ENCODE results near the gene TFPI. TPM values are rescaled to one million over a fixed set of nuclear protein-coding genes. Genes with fewer than 3 reads are reported as not detected.

Gene TFPI
- total RNA-seq, 1 experiment from 2014 or later: 8.4 TPM

- peaks cover 5% of the 10 kb centered on the region; the same call in 1 of the 2 replicates for H3K4me1 Mint-ChIP-seq
- no peaks in the 10 kb centered on the region for H3K36me3 Mint-ChIP-seq
- H3K9me3 Mint-ChIP-seq: no peaks in the 10 kb centered on the region
- TF ChIP-seq IRF1 (CRISPR knock-in tag; IDR thresholded peaks at IDR 0.05) (no peak), IRF2 (CRISPR knock-in tag; IDR thresholded peaks at IDR 0.05; ENCODE audit: borderline replicate concordance, low read depth) (no peak), ZNF317 (CRISPR knock-in tag; IDR thresholded peaks at IDR 0.05; ENCODE audit: borderline replicate concordance, low read depth) (no peak), ZNF138 (CRISPR knock-in tag; conservative IDR thresholded peaks at IDR 0.05) (no peak), ZBTB21 (CRISPR knock-in tag; IDR thresholded peaks at IDR 0.05; ENCODE audit: borderline replicate concordance) (no peak), USF1 (CRISPR knock-in tag; IDR thresholded peaks at IDR 0.05) (no peak), SMAD3 (CRISPR knock-in tag; IDR thresholded peaks at IDR 0.05; ENCODE audit: borderline replicate concordance) (no peak), TP53 (CRISPR knock-in tag; IDR thresholded peaks at IDR 0.05) (no peak), MXD4 (CRISPR knock-in tag; IDR thresholded peaks at IDR 0.05; ENCODE audit: borderline replicate concordance) (no peak), JAZF1 (CRISPR knock-in tag; IDR thresholded peaks at IDR 0.05) (no peak), SP1 (CRISPR knock-in tag; conservative IDR thresholded peaks at IDR 0.05) (no peak), ZSCAN18 (CRISPR knock-in tag; IDR thresholded peaks at IDR 0.05) (no peak), TEAD1 (CRISPR knock-in tag; IDR thresholded peaks at IDR 0.05) (no peak), CREM (CRISPR knock-in tag; IDR thresholded peaks at IDR 0.05) (no peak), GABPB1 (CRISPR knock-in tag; IDR thresholded peaks at IDR 0.05) (no peak), ZNF396 (CRISPR knock-in tag; IDR thresholded peaks at IDR 0.05; ENCODE audit: borderline replicate concordance) (no peak)
- TF ChIP-seq, protein P1, sequence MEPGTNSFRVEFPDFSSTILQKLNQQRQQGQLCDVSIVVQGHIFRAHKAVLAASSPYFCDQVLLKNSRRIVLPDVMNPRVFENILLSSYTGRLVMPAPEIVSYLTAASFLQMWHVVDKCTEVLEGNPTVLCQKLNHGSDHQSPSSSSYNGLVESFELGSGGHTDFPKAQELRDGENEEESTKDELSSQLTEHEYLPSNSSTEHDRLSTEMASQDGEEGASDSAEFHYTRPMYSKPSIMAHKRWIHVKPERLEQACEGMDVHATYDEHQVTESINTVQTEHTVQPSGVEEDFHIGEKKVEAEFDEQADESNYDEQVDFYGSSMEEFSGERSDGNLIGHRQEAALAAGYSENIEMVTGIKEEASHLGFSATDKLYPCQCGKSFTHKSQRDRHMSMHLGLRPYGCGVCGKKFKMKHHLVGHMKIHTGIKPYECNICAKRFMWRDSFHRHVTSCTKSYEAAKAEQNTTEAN (CRISPR knock-in tag; IDR thresholded peaks at IDR 0.05): no peak
- TF ChIP-seq, protein P2, sequence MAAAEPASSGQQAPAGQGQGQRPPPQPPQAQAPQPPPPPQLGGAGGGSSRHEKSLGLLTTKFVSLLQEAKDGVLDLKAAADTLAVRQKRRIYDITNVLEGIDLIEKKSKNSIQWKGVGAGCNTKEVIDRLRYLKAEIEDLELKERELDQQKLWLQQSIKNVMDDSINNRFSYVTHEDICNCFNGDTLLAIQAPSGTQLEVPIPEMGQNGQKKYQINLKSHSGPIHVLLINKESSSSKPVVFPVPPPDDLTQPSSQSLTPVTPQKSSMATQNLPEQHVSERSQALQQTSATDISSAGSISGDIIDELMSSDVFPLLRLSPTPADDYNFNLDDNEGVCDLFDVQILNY (CRISPR knock-in tag; IDR thresholded peaks at IDR 0.05): no peak
- TF ChIP-seq, protein P3, sequence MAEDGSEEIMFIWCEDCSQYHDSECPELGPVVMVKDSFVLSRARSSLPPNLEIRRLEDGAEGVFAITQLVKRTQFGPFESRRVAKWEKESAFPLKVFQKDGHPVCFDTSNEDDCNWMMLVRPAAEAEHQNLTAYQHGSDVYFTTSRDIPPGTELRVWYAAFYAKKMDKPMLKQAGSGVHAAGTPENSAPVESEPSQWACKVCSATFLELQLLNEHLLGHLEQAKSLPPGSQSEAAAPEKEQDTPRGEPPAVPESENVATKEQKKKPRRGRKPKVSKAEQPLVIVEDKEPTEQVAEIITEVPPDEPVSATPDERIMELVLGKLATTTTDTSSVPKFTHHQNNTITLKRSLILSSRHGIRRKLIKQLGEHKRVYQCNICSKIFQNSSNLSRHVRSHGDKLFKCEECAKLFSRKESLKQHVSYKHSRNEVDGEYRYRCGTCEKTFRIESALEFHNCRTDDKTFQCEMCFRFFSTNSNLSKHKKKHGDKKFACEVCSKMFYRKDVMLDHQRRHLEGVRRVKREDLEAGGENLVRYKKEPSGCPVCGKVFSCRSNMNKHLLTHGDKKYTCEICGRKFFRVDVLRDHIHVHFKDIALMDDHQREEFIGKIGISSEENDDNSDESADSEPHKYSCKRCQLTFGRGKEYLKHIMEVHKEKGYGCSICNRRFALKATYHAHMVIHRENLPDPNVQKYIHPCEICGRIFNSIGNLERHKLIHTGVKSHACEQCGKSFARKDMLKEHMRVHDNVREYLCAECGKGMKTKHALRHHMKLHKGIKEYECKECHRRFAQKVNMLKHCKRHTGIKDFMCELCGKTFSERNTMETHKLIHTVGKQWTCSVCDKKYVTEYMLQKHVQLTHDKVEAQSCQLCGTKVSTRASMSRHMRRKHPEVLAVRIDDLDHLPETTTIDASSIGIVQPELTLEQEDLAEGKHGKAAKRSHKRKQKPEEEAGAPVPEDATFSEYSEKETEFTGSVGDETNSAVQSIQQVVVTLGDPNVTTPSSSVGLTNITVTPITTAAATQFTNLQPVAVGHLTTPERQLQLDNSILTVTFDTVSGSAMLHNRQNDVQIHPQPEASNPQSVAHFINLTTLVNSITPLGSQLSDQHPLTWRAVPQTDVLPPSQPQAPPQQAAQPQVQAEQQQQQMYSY (CRISPR knock-in tag; IDR thresholded peaks at IDR 0.05): no peak
- CTCF ChIA-PET: no interaction called here
- POLR2A ChIA-PET: interaction anchor here (0.6 kb wide), 1 partner anchor 285 kb away, joined by 4 read pairs; no protein-coding TSS in a partner anchor
- no peak for ATAC-seq
- no peak overlapping the region for H3K27ac Mint-ChIP-seq
- DNase-seq (ENCODE audit: low spot score): no peak
- no peaks in the 10 kb centered on the region for H3K27me3 Mint-ChIP-seq (ENCODE audit: low read depth)
- no peak overlapping the region for H3K4me3 Mint-ChIP-seq
Observed at GRCh38 chr2:187442778-187443177, 111.5 kb downstream of the TFPI start.
